Tibial nerve (tissue), 4 donors: ENCODE measurements around the gene SULF2.

Experiments
- CTCF ChIP-seq, 5 experiments: fragments of 200-600 bp in 3 of 5; fragments of 450-650 bp in 2 of 5; sonication (generic) in 3 of 5; IDR thresholded peaks; one replicate each; pipeline ENCODE4 v1.5.1; 2016 to 2019; ENCODE audit warnings: antibody characterized with exemption in 5 of 5, mild to moderate bottlenecking in 3 of 5, moderate library complexity in 2 of 5
- EP300 ChIP-seq, 2 donors: sonication (generic); formaldehyde crosslinking; IDR thresholded peaks; one replicate each; pipeline ENCODE4 v1.6.1; 2017; ENCODE audit warnings: antibody characterized with exemption in 2 of 2, mild to moderate bottlenecking in 1 of 2
- POLR2A ChIP-seq, 2 donors: fragments of 450-650 bp; IDR thresholded peaks; one replicate each; pipeline ENCODE4 v1.6.1; 2017; ENCODE audit warnings: antibody characterized with exemption in 2 of 2, mild to moderate bottlenecking in 2 of 2, moderate library complexity in 2 of 2

GRCh38 chr20:47667531-47668312 lies 117.6 kb downstream of the SULF2 start:
- TF ChIP-seq POLR2A (IDR thresholded peaks at IDR 0.05) (no peak), CTCF (IDR thresholded peaks at IDR 0.05) (no peak), EP300 (IDR thresholded peaks at IDR 0.05) (no peak)
